ENCODE data around the gene SUMO1.

- TF ChIP-seq ZNF384 (IDR thresholded peaks at IDR 0.05) = no peak
- TF ChIP-seq HDGF (IDR thresholded peaks at IDR 0.05; ENCODE audit: borderline replicate concordance) = no peak
- TF ChIP-seq FOXM1 (IDR thresholded peaks at IDR 0.05; ENCODE audit: borderline replicate concordance) = no peak
- no peak for TF ChIP-seq ELF4 (IDR thresholded peaks at IDR 0.05)
- TF ChIP-seq SP1 (IDR thresholded peaks at IDR 0.05) = no peak
- TF ChIP-seq BHLHE40 (IDR thresholded peaks at IDR 0.05; ENCODE audit: borderline replicate concordance) = no peak
Observed at GRCh38 chr2:202165208-202165607, 73.2 kb downstream of the SUMO1 start.
